ENCODE results near the gene C1orf35.

C1orf35 gene

DNA sequence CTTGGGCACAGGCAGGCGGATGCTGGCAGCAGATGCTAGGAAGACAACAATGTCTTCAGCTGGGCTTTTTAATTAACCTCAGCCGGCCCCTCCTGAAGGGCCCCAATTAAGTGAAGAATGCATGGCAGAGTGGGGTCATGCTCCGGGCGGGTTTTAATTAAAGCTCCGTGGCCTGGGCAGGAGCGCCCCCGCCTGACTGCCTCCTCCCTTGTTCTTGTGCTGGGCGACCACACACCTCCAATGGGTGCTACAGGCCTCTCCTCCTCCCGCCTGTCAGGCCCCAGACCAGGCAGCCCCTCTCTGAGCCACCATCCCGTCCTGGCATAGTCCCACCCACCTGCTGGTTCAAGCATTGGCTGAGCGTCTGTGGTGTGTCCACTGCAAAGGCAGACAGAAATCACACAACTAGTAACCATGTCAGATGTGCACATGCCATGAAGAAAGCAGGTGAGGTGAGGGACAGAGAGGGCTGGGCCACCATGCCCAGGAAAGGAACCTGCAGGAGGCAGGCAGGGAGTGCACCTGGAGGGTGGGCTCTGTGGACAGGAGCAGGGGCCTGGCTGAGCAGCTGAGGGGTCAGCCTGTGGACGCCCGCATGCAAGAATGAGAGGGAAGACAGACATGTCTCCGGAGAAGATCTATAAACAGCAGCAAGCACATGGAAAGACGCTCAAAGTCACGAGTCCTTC lies 29.1 kb downstream of the C1orf35 start:
- no peak overlapping the region for H3K27ac Mint-ChIP-seq (ENCODE audit: low read depth)

DNA sequence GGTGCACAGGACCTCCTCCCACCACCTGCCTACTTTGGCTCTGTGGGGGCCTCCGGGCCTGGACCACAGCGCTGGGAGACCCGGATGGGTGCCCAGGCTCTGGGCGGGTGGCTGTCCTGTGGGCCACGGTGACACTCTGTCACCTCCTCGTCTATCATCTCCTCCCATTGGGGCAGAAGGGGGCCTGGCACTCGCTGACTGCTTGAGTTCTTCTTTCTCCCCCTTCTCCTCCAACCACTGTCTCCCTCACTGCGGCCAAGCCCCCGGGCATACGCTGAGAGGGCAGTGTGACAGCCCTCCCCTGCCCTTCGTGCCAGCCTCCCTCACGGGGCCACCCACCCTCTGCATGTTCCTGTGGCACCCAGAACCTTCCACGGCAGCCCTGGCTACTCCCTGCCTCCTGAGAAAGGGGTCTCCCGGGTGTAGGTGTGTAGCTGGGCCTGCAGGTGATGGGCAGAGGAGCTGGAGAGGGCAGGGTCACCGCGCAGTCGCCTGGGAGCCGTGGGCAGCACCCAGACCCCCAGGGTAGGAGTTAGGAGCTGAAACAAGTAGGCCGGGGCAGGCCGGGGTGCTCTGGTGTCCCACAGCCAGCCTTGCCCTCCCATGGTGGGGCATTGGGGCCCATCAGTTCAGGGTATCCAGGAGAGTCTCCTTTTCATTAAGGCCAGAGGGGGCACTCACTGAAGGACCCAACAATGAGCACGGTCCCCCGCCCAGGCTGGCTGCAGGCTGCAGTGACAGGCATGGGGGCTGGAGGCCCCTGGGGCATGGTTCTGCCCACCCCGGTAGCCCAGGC lies 29.9 kb downstream of the C1orf35 start:
- Mint-ChIP-seq H3K27me3 (no peaks in the 10 kb centered on the region), H3K27ac (ENCODE audit: low read depth) (no peak overlapping the region), H3K9me3 (no peaks in the 10 kb centered on the region), H3K36me3 (ENCODE audit: insufficient read depth) (peaks cover 1% of the 10 kb centered on the region), H3K4me3 (no peak overlapping the region), H3K4me1 (peaks cover 15% of the 10 kb centered on the region)
- DNase-seq (ENCODE audit: low spot score in 2 of 2) (no peak), ATAC-seq (replicated peaks; ENCODE audit: extremely low read depth, poor library complexity, severe bottlenecking) (no peak)

More for the DNA sequence above, 29.1 kb downstream of the C1orf35 start:
- DNase-seq (ENCODE audit: low spot score in 2 of 2) (no peak), ATAC-seq (replicated peaks; ENCODE audit: extremely low read depth, poor library complexity, severe bottlenecking) (no peak)
- H3K27me3 Mint-ChIP-seq: no peaks in the 10 kb centered on the region
- H3K36me3 Mint-ChIP-seq (ENCODE audit: insufficient read depth): peaks cover 1% of the 10 kb centered on the region
- H3K4me1 Mint-ChIP-seq: peaks cover 15% of the 10 kb centered on the region
- no peaks in the 10 kb centered on the region for H3K9me3 Mint-ChIP-seq
- H3K4me3 Mint-ChIP-seq: no peak overlapping the region

DNA sequence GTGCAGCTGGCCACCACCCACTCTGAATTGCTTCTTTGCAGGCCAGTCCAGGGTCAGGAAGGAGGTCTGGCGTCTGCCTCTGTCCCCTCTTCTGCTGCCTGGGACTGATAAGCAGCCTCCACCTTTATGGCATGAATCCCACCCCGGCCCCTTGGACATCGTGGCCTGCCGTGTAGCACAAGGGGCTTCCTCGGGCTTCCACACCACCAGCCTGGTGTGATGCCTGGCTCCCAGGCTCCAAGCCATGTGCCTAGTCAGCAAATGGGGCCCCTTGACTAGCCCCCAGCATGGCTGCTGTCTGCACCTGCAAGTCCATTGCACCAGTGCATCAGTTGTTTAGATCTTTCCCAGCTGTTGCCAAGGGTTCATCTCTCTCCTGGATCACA lies 30.5 kb downstream of the C1orf35 start:
- Mint-ChIP-seq H3K36me3 (ENCODE audit: insufficient read depth) (peaks cover 1% of the 10 kb centered on the region), H3K27ac (ENCODE audit: low read depth) (no peak overlapping the region), H3K9me3 (no peaks in the 10 kb centered on the region), H3K4me1 (peaks cover 13% of the 10 kb centered on the region), H3K4me3 (no peak overlapping the region), H3K27me3 (no peaks in the 10 kb centered on the region)
- ATAC-seq (replicated peaks; ENCODE audit: extremely low read depth, poor library complexity, severe bottlenecking) (no peak), DNase-seq (ENCODE audit: low spot score in 2 of 2) (no peak)

DNA sequence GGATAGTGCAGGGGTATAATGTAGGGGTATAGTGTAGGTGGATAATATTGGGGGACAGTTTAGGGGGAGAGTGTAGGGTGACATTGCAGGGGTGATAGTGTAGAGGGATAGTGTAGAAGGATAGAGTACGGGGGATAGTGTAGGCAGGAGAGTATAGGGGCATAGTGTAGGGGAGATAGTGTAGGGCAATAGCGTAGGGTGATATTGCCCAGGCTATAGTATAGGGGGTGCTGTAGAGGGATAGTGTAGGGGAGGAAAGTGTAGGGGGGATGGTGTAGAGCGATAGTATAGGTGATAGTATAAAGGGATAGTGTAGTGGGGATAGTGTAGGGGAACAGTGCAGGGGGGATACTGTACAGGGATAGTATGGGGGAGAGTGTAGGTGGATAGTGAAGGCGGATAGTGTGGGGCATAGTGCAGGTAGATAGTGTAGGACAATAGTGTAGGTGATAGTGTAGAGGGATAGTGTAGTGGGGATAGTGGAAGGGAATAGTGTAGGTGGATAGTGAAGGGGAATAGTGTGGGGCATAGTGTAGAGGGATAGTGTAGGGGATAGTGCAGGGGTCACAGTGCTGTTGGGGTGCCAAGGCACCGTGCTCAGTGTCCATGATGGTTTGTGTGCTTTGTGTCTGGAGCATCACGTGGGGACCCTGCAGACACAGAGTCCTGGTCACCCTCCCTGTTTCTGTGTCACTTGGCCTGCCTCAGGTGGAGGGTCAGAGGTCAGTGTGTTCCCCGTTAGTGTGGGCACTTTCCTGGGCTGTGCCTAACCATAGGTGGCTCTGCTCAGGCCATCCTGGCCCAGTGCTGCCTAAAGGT lies 31.1 kb downstream of the C1orf35 start:
- Mint-ChIP-seq H3K27ac (ENCODE audit: low read depth) (no peak overlapping the region), H3K27me3 (peaks cover 4% of the 10 kb centered on the region), H3K4me1 (peaks cover 7% of the 10 kb centered on the region), H3K9me3 (no peaks in the 10 kb centered on the region), H3K4me3 (no peak overlapping the region), H3K36me3 (ENCODE audit: insufficient read depth) (peaks cover 1% of the 10 kb centered on the region)
- ATAC-seq (replicated peaks; ENCODE audit: extremely low read depth, poor library complexity, severe bottlenecking): no peak
- DNase-seq (ENCODE audit: low spot score in 2 of 2): no peak

DNA sequence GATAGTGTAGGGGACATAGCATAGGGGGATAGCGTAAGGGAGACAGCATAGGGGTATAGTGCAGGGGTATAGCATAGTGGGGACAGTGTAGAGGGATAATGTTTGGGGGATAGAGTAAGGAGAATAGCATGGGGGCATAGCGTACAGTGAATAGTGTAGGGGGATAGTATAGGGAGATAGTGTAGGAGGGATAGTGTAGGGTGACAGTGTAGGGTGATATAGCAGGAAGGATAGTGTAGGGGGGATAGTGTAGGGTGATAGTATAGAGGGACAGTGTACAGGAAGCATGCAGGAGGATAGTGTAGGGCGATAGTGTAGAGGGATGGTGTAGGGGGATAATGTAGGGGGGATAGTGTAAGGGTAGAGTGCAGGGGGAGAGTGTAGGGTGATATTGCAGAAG lies 32.3 kb downstream of the C1orf35 start:
- ATAC-seq (replicated peaks; ENCODE audit: extremely low read depth, poor library complexity, severe bottlenecking): no peak
- peaks cover 16% of the 10 kb centered on the region for H3K27me3 Mint-ChIP-seq

DNA sequence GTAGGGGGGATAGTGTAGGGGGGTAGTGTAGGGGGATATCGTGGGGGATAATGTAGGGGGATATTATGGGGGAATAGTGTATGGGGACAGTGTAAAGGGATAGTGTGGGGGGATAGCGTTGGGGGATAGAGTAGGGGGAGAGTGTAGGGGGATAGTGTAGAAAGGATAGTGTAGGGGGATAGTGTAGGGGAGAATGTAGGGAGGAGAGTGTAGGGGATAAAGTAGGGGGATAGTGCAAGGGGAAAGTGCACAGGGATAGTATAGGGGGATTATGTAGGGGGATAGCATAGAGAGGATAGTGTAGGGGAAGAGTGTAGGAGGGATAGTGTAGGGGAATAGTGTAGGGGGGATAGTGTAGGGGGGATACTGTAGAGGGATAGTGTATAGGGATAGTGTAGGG lies 33.0 kb downstream of the C1orf35 start:
- Mint-ChIP-seq H3K27me3 (peaks cover 22% of the 10 kb centered on the region), H3K4me3 (no peak overlapping the region), H3K4me1 (no peaks in the 10 kb centered on the region), H3K9me3 (no peaks in the 10 kb centered on the region), H3K36me3 (ENCODE audit: insufficient read depth) (peaks cover 1% of the 10 kb centered on the region), H3K27ac (ENCODE audit: low read depth) (no peak overlapping the region)
- no peak for DNase-seq (ENCODE audit: low spot score in 2 of 2)
- ATAC-seq (replicated peaks; ENCODE audit: extremely low read depth, poor library complexity, severe bottlenecking): no peak

More for the DNA sequence above, 32.3 kb downstream of the C1orf35 start:
- Mint-ChIP-seq H3K27ac (ENCODE audit: low read depth) (no peak overlapping the region), H3K9me3 (no peaks in the 10 kb centered on the region), H3K4me3 (no peak overlapping the region), H3K4me1 (peaks cover 2% of the 10 kb centered on the region), H3K36me3 (ENCODE audit: insufficient read depth) (peaks cover 1% of the 10 kb centered on the region)
- no peak for DNase-seq (ENCODE audit: low spot score in 2 of 2)

DNA sequence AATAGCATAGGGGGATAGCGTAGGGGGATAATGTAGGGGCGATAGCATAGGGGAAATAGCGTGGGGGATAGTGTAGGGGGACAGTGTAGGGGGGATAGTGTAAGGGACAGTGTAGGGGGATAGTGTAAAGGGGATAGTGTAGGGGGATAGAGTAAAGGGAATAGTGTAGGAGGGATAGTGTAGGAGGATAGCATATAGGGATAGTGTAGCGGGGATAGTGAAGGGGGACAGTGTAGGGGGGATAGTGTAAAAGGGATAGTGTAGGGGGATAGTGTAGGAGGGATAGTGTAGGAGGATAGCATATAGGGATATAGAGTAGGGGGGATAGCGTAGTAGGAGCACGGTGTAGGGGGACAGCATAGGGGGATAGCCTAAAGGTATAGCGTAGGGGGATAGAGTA lies 34.8 kb downstream of the C1orf35 start:
- Mint-ChIP-seq H3K27ac (ENCODE audit: low read depth) (no peak overlapping the region), H3K4me1 (no peaks in the 10 kb centered on the region), H3K9me3 (no peaks in the 10 kb centered on the region), H3K36me3 (ENCODE audit: insufficient read depth) (peaks cover 1% of the 10 kb centered on the region), H3K27me3 (peaks cover 24% of the 10 kb centered on the region), H3K4me3 (no peak overlapping the region)
- ATAC-seq (replicated peaks; ENCODE audit: extremely low read depth, poor library complexity, severe bottlenecking) (no peak), DNase-seq (ENCODE audit: low spot score in 2 of 2) (no peak)

DNA sequence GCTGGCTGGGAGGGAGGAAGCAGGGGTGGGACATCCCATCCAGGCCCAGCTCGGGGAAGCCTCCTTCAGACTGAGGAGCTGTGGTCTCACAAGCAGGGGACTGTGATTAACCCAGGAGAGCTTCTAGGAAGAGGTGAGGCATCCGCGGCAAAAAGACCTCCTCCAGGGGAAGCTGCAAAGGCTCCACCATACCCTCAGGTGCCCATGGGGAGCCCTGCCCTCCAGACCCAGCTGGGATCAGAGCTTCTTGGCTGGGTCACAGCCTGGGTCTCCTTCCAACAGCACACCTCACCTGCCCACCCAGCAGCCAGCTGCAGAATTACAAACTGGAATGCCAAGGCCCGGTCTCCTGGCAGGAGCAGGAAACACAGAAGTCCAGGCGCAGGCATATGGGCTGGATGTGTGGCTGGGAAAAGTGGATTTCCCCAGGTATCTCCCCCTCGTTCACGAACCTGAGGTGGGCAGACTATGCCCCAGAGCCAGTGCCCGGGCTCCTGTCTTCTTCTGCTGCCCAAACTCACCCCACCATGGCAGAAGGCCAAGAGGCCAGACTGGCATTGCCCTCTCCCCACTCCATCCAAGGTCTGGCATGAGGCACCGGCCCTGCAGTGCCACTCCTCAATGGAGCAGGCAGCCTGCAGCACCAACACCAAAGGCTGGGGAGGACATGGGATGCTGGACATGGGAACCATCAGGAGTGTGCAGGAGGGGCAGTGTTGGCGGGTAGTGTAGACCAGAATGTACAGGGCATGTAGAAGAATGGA lies 36.1 kb downstream of the C1orf35 start:
- ATAC-seq (replicated peaks; ENCODE audit: extremely low read depth, poor library complexity, severe bottlenecking) (no peak), DNase-seq (ENCODE audit: low spot score in 2 of 2) (no peak)
- H3K9me3 Mint-ChIP-seq: no peaks in the 10 kb centered on the region
- H3K27me3 Mint-ChIP-seq: peaks cover 34% of the 10 kb centered on the region
- H3K4me1 Mint-ChIP-seq: no peaks in the 10 kb centered on the region
- H3K36me3 Mint-ChIP-seq (ENCODE audit: insufficient read depth): peaks cover 1% of the 10 kb centered on the region
- no peak overlapping the region for H3K27ac Mint-ChIP-seq (ENCODE audit: low read depth)
- H3K4me3 Mint-ChIP-seq: no peak overlapping the region

DNA sequence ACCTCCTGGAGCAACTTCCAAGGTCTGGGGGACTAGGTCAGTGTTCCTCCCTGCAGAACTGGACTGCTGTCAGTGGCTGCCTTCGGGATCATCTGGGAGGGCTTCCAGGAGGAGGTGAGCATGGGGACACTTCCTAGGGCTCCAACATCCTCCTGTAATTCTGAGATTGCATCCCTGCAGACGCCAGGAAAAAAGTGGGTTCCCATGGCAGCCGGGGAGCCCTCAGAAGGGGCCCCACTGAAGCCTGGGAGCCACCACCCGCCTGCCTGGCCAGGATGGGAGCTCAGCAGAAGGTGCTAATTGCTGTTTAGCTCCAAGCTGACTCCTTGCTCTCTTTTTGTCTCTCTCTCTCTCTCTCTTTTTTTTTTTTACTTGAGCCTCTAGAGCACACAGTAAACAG lies 36.7 kb downstream of the C1orf35 start:
- H3K27ac Mint-ChIP-seq (ENCODE audit: low read depth): no peak overlapping the region
- no peak overlapping the region for H3K4me3 Mint-ChIP-seq
- peaks cover 36% of the 10 kb centered on the region for H3K27me3 Mint-ChIP-seq
- DNase-seq (ENCODE audit: low spot score in 2 of 2) (no peak), ATAC-seq (replicated peaks; ENCODE audit: extremely low read depth, poor library complexity, severe bottlenecking) (no peak)
- no peaks in the 10 kb centered on the region for H3K9me3 Mint-ChIP-seq
- peaks cover under 1% of the 10 kb centered on the region for H3K4me1 Mint-ChIP-seq
- H3K36me3 Mint-ChIP-seq (ENCODE audit: insufficient read depth): peaks cover 1% of the 10 kb centered on the region

DNA sequence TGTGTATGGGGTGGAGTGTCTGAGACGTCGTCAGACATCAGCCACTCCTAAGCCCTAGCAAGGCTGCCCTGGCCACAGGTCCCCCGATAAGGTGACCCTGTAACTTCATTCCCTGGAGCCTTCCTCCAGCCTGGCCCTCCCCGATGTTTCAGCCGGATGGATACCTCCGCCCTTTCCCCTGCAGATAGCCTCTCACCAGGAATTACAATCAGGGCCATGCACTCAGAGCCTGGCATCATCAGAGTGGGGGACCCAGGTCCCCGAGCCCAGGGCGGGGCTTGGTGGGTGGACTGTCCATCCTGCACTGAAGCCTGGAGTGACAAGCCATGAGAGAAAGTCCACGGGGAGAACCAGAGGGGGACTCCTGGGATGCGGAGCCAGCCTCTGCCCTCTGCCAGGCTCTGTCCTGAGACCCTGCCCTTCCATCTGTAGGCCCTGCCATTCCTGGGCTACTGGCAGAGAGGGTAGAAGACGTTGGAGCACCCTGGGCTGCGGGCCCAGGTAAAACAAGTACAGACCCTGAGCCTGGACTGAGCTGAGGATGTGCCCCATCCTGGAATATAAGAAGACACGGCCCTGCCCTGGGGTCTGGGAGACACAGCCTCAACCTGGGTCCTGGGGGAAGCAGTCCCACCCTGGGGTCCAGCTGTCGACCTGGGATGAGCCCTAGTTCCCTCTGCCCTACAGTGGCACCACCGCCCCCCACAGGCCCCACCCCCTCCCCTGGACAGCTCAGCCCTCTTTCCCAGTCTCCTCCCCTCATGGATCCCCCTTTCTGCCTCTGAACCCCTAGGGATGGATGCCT lies 37.4 kb downstream of the C1orf35 start:
- Mint-ChIP-seq H3K9me3 (no peaks in the 10 kb centered on the region), H3K27me3 (peaks cover 43% of the 10 kb centered on the region), H3K36me3 (ENCODE audit: insufficient read depth) (no peaks in the 10 kb centered on the region), H3K27ac (ENCODE audit: low read depth) (no peak overlapping the region), H3K4me1 (peaks cover 7% of the 10 kb centered on the region), H3K4me3 (no peak overlapping the region)
- DNase-seq (ENCODE audit: low spot score in 2 of 2) (no peak), ATAC-seq (replicated peaks; ENCODE audit: extremely low read depth, poor library complexity, severe bottlenecking) (no peak)

DNA sequence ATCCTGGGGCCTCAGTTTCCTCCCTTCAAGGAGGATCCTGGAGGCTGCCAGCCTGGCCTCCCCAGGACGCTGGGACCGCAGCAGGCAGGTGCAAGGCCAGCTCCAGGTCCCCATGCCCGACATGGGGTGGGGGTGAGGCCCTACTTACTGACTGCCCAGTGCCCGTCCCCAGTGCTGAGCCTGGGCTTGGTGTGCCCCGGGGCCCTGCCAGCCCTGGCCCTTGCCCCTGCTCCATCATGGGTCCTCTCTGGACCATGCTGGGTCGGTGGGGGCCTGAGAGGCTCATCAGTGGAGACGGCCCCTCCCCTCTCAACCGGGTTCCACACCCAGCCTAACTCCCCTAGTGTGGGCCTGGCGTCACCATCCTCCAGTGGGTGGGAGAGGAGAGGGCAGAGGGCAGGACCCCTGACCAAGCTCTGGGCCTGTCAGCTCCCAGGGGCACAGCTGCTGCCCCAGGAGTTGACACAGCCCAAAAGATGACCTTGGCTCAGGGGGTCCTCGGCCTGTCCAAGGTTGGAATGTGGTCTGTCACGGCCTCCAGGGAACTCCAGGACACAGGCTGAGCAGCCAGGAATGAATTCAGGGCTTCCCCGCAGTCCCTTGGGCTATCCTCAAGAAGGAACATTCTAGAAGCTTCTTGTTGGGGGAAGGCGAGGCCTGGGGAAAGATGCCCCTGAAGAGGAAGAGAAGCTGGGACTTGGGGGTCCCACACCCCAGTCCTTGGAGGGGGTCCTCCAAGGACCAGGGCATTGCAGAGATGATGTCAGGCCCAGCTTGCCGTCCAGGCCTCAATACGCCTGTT lies 38.2 kb downstream of the C1orf35 start:
- Mint-ChIP-seq H3K27me3 (peaks cover 46% of the 10 kb centered on the region), H3K36me3 (ENCODE audit: insufficient read depth) (no peaks in the 10 kb centered on the region), H3K27ac (ENCODE audit: low read depth) (no peak overlapping the region), H3K4me1 (peaks cover 11% of the 10 kb centered on the region), H3K4me3 (no peak overlapping the region), H3K9me3 (no peaks in the 10 kb centered on the region)
- DNase-seq (ENCODE audit: low spot score in 2 of 2): no peak
- no peak for ATAC-seq (replicated peaks; ENCODE audit: extremely low read depth, poor library complexity, severe bottlenecking)

Data from central memory CD8-positive, alpha-beta T cell (primary cell).